ENCODE data around the gene RYR2.

DNA sequence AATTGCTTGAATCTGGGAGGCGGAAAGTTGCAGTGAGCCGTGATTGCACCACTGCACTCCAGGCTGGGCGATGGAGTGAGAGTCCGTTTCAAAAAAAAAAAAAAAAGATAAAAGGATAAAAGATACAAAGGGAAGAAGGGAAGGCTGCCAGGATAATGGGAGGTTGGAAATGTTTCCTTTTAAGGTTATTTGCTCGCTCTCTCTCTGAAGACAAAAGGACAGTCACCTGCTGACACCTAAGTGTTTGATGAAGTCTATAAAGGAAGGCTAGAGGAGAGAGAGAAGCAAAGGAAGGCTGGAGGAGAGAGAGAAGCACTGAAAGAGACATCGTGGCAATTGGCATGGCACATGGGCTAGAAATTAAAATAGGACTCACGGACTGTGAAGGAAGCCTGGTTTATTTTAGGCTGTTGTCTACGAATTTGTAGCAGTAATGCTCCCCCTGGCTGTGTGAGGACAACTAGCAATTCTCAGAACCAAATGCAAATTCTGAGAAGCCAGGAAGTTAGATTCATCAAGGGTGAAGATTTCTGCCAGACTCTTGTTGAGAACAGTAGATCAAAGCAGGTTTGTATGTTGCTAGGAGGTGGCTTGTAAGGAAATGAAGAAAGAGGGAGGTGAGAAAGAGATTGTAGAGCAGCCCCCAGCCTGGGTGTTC is 694.5 kb downstream of the RYR2 start:
- TF ChIP-seq SNRNP70 (optimal IDR thresholded peaks at IDR 0.05; ENCODE audit: low read depth, low read length) (no peak), POLR2A (conservative IDR thresholded peaks at IDR 0.05) (no peak), CTCF (IDR thresholded peaks at IDR 0.05 in 2 of 3, conservative IDR thresholded peaks at IDR 0.05 in 1 of 3; ENCODE audit: insufficient read depth in 2 of 3, low read depth in 1 of 3, low read length in 3 of 3) (no peak; a peak in 1 of 6 replicates), TCF7L2 (IDR thresholded peaks at IDR 0.05; ENCODE audit: low read depth, low read length) (no peak), ZNF354B (CRISPR knock-in tag; IDR thresholded peaks at IDR 0.05) (no peak), KLF10 (CRISPR knock-in tag; IDR thresholded peaks at IDR 0.05) (no peak), SPI1 (IDR thresholded peaks at IDR 0.05; ENCODE audit: borderline replicate concordance, low read depth, low read length) (no peak), CHD2 (IDR thresholded peaks at IDR 0.05; ENCODE audit: low read depth, low read length) (no peak)
